GM21423 (cell line): Measurements from ENCODE around the gene TEX26.
"Not testable (repeated sequence)": the region's sequence is repeated elsewhere in the genome, so short reads cannot be mapped to it uniquely, and the experiment has no call there.

Source experiments
- ATAC-seq: cut with Tn5 transposase; IDR thresholded peaks from one replicate; pipeline ENCODE4 v1.9.1; 2021; ENCODE audit warnings: mild to moderate bottlenecking, moderate library complexity; ENCODE audit not compliant: unreplicated experiment

The TEX26 gene

DNA sequence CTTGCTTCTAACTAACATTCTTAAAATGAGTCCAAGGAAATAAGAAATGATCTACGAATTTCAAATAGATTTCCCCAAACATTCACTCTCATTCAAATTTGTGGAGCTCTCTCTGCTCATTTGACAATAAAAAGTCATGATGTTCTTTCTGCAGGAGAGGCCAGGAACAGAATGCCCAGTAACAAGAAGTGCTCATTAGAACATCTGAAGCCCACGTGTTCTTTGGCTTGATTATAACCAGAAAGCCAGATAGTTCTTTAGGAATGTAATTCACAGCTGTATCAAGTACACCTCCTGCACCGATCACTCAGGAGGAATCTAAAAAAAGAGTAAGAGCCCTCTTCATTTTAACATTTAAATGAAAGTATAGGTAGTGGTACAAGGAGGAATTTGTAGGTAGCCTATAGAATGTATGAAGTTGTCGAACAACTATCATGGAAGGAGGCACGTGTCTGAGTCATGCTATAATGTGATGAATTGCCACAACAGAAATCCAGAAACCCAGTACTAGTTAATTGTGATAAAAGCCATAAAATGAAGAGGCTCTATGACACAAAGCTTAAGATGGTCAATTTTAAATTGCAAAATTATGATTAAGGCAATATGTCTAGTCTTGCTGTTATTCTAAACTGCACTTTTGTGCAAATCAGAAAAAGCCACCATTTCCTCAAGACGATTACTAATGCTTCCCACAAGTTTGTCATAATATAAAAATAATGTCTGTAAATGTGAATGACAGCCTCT lies 13.6 kb upstream of the TEX26 start:
- no peak for ATAC-seq

DNA sequence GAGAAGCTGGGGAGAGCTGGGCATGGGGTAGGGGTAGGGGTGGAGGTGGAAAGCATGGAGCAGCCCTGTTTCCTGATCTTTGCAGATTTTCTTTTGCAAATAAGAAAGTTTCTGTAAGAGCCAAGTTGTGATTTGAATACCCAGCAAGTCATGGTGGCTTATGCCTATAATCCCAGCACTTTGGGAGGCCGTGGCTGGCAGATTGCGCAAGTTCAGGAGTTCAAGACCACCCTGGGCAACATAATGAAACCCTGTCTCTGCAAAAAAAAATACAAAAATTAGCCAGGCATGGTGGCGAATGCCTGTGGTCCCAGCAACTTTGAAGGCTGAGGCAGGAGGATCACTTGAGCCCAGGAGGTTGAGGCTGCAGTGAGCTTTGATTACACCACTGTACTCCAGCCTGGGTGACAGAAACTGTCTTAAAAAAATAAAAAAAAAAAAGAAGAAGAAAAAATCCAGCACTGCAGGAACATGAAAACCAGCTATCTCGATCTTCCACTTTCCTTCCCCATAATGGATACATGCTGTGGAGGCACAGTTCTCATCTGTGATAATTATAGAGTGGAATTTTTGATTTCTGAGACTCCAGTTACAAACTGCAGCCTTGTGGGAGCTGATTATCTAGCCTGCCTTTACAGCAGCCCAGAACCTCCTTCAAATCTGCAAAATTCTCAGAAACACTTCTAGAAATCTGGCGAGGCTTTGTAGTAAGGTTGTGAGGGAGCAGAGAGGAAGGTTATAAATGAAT lies 12.1 kb upstream of the TEX26 start:
- ATAC-seq, result no peak

DNA sequence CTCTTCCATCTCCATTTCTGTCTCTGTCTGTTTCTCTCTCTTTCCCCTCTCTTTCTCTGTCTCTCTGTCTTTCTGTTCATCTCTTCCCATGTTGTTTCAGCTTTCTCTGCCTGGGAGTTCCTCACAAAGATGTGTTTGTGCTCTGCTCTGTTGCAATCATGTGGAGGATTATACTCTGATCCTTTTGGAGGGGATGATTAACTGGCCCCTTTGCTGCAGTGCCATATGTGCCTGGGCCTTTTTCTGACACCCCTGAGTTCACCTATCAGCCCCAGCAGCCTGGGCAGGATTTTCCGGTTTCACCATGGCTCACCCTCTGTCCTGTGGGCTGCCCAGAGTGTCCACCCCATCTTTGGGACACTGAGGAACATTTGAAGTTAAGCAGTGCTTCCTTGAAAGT lies 9.0 kb upstream of the TEX26 start:
- ATAC-seq, result no peak

DNA sequence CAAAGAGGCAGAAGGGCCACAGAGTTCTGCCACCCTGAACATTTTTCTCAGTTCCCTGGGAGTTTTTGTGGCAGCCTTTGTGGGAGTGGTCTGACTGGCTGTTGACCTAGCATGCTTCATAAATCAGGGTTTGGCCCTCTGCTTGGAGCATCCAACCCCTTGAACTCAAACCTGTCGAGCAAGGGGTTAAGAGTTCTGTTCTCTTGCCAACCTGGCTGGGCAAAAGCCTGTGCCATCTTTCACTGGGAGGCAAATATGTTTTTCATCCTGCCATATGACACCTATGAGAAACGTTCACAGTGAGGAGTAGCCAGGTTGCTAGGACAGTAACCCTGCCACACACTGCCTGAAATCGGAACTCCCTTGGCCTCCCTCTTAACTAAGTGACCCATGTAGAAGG lies 7.7 kb upstream of the TEX26 start:
- ATAC-seq, result no peak

DNA sequence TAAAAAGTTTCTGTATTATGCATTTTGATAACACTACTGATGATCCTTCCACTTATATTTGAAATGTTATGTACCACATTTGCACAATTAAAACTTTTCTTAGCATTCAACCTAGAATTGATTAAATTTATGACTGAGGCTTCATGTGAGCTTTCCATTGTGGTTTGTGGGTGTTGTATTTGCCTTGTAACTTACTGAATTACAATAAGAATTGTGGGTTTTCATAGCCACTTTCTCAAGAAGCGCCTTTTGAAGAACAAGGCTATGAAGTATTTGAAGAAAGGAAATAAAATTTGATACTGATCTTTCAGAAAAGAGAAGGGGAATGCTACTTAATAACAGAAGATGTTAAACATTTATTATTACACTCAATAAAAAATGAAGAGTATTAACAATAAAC lies 7.0 kb upstream of the TEX26 start:
- ATAC-seq, result no peak

DNA sequence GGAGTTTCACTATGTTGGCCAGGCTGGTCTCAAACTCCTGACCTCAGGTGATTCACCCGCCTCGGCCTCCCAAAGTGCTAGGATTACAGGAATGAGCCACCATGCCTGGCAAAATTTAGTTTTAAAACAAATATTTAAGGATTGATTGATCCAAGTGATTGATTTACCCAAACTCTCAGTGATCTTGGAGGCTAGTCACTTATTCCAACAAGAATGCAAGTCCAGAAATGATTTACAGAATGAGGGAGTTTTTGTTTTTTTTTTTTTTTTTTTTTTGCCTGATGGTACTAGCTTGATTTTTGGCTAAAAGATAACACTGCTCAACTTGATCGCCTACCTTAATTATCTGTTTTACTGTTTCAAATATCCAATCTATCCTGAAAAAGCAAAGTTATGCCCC lies 5.7 kb upstream of the TEX26 start:
- no peak for ATAC-seq

DNA sequence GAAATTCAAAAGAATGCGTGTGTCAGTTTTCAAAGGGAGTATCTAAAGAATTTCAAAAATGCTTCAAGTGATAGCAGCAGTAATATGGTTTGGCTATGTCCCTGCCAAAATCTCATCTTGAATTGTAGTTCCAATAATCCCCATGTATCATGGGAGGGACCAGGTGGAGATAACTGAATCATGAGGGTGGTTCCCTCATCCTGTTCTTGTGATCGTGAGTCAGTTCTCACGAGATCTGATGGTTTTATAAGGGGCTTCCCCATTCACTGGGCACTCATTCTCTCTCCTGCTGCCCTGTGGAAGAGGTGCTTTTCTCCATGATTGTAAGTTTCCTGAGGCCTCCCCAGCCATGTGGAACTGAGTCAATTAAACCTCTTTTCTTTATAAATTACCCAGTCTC lies 5.3 kb upstream of the TEX26 start:
- not testable (repeated sequence) for ATAC-seq

DNA sequence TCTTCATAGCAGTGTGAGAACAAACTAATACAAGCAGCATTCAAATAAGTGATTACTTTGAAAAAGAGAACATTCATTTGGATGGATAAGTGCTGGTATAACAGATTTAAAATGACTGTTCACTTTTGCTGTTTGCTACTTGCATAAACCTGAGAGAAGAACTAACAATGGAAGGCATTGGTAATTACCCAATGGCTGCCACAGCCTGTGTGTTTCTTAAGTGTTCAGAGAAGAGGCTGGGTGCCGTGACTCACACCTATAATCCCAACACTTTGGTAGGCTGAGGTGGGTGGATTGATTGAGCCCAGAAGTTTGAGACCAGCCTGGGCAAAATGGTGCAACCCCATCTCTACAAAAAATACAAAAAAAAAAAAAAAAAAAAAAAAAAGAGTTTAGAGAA lies 4.9 kb upstream of the TEX26 start:
- no peak for ATAC-seq

DNA sequence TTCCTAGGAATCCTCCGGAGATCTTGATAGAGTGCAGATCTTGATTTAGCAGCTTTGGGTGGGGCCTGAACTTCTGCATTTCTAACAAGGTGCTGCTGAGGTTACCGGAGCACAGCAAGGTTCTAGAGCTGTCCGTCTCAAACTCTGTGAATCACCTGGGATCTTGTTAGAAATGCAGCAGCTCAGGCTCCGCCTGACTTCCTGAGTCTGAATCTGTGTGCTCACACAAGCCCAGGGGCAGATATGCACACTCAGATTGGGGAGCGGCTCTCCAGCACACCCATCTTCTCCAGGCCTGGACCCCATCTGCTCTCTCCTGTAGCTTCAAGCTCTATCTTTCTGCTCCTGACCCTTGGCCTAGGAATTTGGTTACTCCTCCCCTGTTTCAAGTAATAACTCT lies 3.5 kb upstream of the TEX26 start:
- ATAC-seq, result no peak

DNA sequence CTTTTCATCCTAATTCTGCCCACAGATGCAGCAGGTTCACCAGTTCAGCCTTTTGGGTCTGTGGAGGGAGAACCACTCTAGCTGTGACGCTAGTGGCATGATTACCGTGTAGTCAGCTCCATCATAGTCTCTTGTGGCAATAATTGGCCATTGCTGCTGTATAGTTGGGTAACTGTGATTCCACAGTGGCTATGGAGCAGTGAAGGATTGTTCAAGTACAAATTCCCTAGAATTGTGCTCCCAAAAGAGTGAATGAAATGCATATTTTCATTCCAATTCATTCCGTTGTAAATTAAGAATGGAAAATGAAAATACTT lies 856 bp downstream of the TEX26 start:
- ATAC-seq, result no peak

DNA sequence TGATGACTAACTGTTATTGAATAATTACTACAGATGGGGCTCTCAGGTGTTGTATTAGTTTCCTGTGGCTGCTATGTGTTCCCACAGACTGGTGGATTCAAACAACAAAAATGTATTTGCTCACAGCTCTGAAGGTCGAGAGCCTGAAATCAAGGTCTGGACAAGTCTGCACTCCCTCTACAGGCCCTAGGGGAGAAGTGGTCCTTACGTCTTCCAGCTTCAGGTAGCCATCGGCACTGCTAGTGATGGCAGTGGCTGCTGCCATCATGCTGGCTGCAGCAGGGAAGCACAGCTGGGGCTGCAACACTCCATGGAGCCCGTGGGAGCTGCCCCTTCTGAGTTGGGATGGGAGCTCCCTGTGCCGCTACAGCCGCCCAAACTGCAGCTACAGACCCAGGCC lies 1.9 kb downstream of the TEX26 start:
- no peak for ATAC-seq

DNA sequence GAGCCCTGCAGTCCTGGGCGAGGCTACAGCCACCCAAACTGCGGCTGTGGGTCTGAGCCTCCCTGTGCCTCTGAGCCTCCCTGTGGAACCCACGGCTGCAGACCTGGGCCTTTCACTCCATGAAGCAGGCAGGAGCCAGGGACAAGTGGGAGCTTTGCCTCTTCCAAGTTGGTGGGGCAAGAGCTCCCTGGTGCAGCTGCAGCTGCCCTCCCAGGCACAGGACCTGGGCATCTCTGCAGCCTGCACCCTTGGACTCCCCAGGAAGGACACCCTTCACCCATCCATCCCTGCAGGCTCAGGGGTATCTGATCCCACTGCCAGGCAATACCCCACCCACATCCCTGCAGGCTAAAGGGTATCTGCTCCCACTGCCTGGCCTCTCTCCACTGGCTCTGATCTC lies 2.3 kb downstream of the TEX26 start:
- no peak for ATAC-seq

DNA sequence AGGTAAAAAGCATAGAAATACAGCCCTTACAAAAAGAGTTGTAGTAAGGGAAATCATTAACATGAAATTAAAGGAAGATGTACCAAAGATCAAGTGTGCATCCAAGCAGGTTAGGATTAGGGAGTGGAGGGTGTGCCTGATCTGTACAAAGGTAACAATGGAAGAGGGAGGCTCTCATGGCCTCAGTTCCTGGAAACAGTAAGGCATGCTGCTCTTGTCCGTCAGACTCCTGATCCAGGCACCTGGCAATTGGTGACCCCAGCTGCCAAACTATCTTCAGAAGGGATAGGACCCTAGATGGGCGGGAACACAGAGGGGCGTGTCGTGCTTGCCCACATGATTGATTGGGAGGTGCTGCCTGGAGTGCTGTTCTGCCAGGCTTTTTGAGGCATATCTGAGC lies 4.5 kb downstream of the TEX26 start:
- no peak for ATAC-seq

DNA sequence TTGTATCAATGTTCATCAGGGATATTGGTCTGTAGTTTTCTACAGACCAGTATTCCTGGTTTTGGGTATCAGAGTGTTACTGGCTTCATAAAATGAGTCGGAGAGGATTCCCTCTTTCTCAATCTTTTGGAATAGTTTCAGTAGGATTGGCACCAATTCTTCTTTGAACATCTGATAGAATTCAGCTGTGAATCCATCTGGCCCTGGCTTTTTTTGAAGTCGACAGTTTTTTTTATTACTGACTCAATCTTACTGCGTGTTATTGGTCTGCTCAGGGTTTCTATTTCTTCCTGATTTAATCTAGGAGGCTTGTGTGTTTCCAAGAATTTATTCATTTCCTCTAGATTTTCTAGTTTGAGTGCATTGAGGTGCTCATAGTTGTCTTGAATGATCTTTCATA lies 11.4 kb downstream of the TEX26 start:
- ATAC-seq, result no peak

DNA sequence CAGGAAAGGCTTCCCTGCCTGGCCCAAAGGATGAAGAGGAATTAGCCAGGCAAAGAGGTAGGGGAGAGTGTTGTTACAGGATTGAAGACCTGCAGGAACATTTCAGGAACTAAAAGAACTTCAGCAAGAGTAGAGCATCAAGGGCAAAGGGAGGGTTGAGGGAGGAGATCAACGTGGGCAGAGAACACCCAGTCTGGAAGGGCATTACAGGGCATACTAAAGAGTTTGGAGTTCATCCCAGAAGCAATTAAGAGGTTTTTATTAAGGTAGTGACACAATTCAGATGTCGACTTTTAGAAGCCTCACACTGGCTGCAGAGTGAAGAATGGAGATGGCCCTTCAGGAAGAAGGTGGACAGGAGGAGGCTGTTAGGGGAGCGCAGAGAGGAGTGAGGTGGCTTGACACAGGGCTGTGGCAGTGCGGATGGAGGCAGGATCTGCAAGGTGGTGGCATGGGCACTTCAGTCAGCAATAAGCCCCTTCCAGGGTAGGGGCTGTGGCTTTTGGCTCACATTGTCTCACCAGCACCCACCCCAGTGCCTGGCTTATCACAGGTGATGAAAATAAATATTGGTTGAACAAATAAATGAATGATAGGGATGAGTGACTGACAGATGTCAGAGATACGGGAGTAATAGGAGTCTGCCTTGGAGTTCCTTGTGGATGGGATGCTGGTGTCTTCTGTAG lies 24.9 kb downstream of the TEX26 start:
- ATAC-seq, result no peak

DNA sequence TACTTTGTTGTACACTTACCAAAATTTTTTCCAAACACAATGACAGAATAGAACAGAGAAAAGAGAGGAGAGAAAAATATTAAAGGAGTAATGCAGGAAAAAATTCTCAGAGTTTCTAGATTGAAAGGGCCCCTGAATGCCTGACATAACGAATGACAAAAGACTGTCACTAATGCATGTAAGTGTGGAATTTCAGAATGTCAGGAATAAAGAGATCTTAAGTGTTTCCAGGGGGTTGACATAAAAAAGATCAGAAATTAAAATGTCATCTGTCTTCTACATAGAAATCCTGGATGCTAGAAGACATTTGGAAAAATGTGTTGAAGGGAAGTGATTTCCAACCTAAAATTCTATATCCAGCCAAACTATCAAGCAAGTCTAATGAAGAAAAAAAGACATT lies 27.2 kb downstream of the TEX26 start:
- ATAC-seq, result no peak

DNA sequence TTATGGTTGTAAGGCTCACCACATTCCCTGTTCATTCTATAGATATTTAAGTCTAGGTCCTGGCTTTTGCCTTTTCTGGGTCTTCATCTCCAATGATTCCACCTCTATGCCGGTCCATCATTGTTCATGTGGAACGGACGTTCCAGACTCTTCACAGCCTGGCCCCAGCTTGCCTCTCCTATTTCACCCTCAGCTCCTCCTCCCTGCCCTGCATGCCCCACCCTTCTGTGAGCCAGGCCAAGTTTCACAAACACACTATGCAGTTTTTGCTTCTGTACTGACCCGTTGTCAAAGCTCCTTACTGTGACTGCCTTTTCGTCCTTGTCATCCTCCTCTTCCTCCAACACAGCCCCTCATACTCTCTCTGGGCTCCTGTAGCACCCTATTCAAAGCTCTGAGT lies 31.3 kb downstream of the TEX26 start:
- ATAC-seq, result no peak

DNA sequence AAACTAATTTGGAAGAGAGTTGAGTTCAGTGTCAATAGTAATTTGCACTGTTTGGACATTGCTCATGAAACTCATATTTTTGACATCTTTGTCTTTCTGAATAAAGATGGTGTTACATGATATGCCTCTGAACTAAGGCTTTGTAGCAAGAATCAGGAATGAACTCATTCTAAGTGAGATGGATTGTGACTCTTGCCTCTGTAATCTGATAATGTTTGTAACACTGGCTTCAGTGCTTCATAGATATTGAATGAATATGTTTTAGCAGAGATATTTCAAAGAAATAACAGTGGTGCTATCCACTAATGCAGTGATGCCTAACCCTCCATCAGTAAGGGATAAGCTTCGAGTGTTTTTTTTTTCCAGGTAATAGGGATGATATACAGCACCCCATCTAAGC lies 32.9 kb downstream of the TEX26 start:
- ATAC-seq, result no peak

DNA sequence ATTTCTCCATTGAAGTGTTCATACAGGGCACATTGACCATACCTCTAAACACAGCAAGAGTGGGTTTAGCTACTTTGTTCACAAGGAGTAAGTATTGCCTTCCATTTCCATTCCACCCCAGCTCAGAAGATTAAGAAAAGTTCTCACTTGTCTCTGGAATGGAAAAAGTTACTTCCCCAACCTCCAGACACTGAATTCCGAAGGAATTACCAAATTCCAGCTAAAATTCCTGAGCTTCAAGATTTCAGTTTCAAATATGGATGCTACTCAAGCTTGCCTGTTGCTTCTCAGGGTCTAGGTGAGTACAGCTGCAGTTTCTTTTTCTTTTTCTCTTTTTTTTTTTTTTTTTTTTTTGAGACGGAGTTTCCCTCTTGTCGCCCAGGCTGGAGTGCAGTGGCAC lies 33.6 kb downstream of the TEX26 start:
- ATAC-seq, result no peak

DNA sequence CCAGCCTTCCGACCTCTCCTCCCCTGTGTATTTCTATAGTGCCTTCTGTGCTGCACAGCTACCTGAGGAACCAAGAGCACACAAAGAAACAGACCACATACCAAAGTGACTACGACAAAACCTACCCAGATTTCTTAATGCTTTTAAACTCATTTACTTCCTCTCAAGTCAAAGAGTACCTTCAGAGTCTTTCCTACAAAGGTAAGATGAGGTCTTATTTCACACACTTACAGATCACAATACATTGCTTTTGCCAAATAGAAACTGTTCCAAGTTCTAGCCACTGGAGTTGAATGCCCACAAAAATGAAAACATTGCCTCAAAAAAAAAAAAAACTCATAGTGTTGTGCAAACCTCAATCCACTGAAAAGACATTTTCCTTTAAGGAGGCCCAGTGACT lies 36.4 kb downstream of the TEX26 start:
- no peak for ATAC-seq

DNA sequence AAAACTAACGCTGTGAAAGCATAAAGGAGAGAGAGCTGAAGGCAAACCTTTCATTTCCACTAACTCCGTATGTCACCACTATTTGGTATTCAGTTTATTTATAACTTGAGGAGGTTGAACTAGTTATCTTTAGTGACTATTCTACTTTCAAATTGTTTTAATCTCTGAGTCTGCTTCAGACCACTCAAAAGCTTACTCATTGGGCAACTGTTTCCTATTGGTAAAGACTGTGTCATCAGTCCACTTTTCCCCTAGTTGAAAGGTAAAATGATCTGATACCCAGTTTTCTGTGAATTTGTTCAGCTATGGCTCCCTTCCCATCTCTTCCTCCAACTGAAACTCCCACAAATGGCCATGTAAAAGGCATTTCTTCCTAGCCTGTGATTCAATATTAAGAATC lies 39.1 kb downstream of the TEX26 start:
- no peak for ATAC-seq

DNA sequence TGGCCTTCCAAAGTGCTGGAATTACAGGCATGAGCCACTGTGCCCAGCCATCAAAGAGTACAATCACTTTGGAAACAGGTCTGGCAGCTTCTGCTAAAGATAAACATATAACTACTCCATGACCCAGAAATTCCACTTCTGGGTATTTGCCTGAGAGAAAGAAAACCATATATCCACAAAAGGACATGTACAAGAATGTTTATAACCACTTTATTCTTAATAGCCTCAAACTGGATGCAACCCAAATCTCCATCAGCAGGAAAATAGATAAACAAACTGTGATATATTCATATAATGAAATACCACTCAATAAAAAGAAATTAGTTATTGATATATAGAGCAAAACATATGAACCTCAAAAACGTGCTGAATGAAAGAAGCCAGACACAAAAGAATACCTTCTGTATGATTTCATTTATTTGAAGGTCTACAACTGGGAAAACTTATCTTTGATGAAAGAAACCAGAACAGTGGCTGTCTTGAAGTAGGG lies 40.5 kb downstream of the TEX26 start:
- ATAC-seq, result no peak
